Endodermal cell (in vitro differentiated cells): ENCODE results near the gene RBM17. TPM values are rescaled to one million over a fixed set of nuclear protein-coding genes. Genes with fewer than 3 reads are reported as not detected.

ENCODE experiments used
- DNase-seq: peaks from one replicate; pipeline ENCODE4 v3.0.0-alpha.2; 2017
- H3K27ac ChIP-seq: 2 replicates; pipeline ENCODE4 v1.5.1; 2013; ENCODE audit warnings: mild to moderate bottlenecking, low read depth, low read length, moderate library complexity
- H3K27me3 ChIP-seq: 2 replicates; pipeline ENCODE4 v1.6.1; 2013; ENCODE audit warnings: mild to moderate bottlenecking, low read length, moderate library complexity; ENCODE audit not compliant: insufficient read depth, control insufficient read depth, poor library complexity, severe bottlenecking
- H3K36me3 ChIP-seq: 2 replicates; pipeline ENCODE4 v1.7.0; 2013; ENCODE audit warnings: mild to moderate bottlenecking, low read length, moderate library complexity; ENCODE audit not compliant: control insufficient read depth, insufficient read depth
- H3K4me1 ChIP-seq: one replicate; pipeline ENCODE4 v1.7.0; 2013; ENCODE audit warnings: low read length; ENCODE audit not compliant: control insufficient read depth, insufficient read depth
- H3K4me3 ChIP-seq: 2 replicates; pipeline ENCODE4 v1.5.1; 2013; ENCODE audit warnings: mild to moderate bottlenecking, low read length, moderate library complexity
- H3K9ac ChIP-seq: 2 replicates; pipeline ENCODE4 v1.6.1; 2013; ENCODE audit warnings: mild to moderate bottlenecking, low read length, moderate library complexity; ENCODE audit not compliant: poor library complexity, severe bottlenecking; ENCODE audit errors: extremely low read depth
- H3K9me3 ChIP-seq: 2 replicates; pipeline ENCODE4 v1.6.1; 2013; ENCODE audit warnings: mild to moderate bottlenecking, low read length, moderate library complexity; ENCODE audit not compliant: control insufficient read depth
- H3K27ac Mint-ChIP-seq: 2 replicates; pipeline ENCODE4 v1.8.0; 2020; ENCODE audit warnings: mixed read lengths
- H3K27me3 Mint-ChIP-seq: 2 replicates; pipeline ENCODE4 v1.8.0; 2021; ENCODE audit warnings: mild to moderate bottlenecking, mixed read lengths; ENCODE audit not compliant: insufficient read depth
- H3K36me3 Mint-ChIP-seq: 2 replicates; pipeline ENCODE4 v1.8.0; 2020; ENCODE audit warnings: low read depth, mixed read lengths
- H3K4me1 Mint-ChIP-seq: 2 replicates; pipeline ENCODE4 v1.8.0; 2020; ENCODE audit warnings: mixed read lengths
- H3K4me3 Mint-ChIP-seq: 2 replicates; pipeline ENCODE4 v1.8.0; 2020; ENCODE audit warnings: mild to moderate bottlenecking, moderate library complexity, mixed read lengths
- H3K9me3 Mint-ChIP-seq: 2 replicates; pipeline ENCODE4 v1.8.0; 2020; ENCODE audit warnings: mild to moderate bottlenecking, mixed read lengths
- CTCF ChIP-seq: fragments of 200-600 bp; sonication (generic); conservative IDR thresholded peaks from 2 replicates; pipeline ENCODE4 v1.5.0; 2021; ENCODE audit warnings: antibody characterized with exemption, mild to moderate bottlenecking
- WGBS, 2 experiments: methylation state at CpG; one replicate each; pipeline versions ENCODE4 v1.1.5 to v1.1.7; 2013; ENCODE audit warnings: missing lambda C conversion rate in 2 of 2, mixed read lengths in 1 of 2; ENCODE audit not compliant: insufficient coverage in 1 of 2, insufficient read length in 1 of 2; 5-methylcytosine and 5-hydroxymethylcytosine counted together
- total RNA-seq, 2 donors: library from RNA; stranded (reverse); fragmentation: NEBNext Ultra II Directional in 1 of 2; extraction: Animal tissue kit (Norgen Biotek cat#: 25700) in 1 of 2; gene quantifications; 2 replicates in 1 of 2; 3 replicates in 1 of 2; pipeline ENCODE4 v1.2.1, GENCODE V29; 2021

Gene RBM17
- total RNA-seq, 2 donors from 2014 or later = 123 to 139 TPM

GRCh38 chr10:6098156-6098555, 9.3 kb downstream of the RBM17 start:
- Mint-ChIP-seq H3K4me1 (peaks cover 33% of the 10 kb centered on the region), H3K4me3 (no peak overlapping the region), H3K27me3 (no peaks in the 10 kb centered on the region), H3K9me3 (no peaks in the 10 kb centered on the region), H3K27ac (peak overlapping the region; percentile 77), H3K36me3 (peaks cover 50% of the 10 kb centered on the region)
- DNase-seq = no peak
- TF ChIP-seq CTCF = no peak
- Histone ChIP-seq H3K36me3 (peaks cover 65% of the 10 kb centered on the region), H3K4me1 (no peaks in the 10 kb centered on the region), H3K9ac (no peak overlapping the region), H3K9me3 (no peaks in the 10 kb centered on the region), H3K27me3 (no peaks in the 10 kb centered on the region), H3K4me3 (no peak overlapping the region), H3K27ac (no peak overlapping the region)
- 96 to 97% methylated on average over 6 to 7 of the region's 7 CpGs for WGBS, 2 experiments

GRCh38 chr10:6100370-6100769, 11.5 kb downstream of the RBM17 start:
- no peaks in the 10 kb centered on the region for H3K27me3 Mint-ChIP-seq
- peaks cover 29% of the 10 kb centered on the region for H3K4me1 Mint-ChIP-seq
- WGBS, 2 experiments = 94 to 100% methylated on average over 1 of the region's 1 CpG

GRCh38 chr10:6101181-6101580, 12.3 kb downstream of the RBM17 start:
- Mint-ChIP-seq H3K4me3 (no peak overlapping the region), H3K9me3 (no peaks in the 10 kb centered on the region), H3K4me1 (peaks cover 21% of the 10 kb centered on the region), H3K36me3 (peaks cover 61% of the 10 kb centered on the region), H3K27ac (no peak overlapping the region), H3K27me3 (no peaks in the 10 kb centered on the region)
- no peaks in the 10 kb centered on the region for H3K27me3 ChIP-seq
- H3K9me3 ChIP-seq = no peaks in the 10 kb centered on the region
- H3K4me3 ChIP-seq = no peak overlapping the region
- DNase-seq = no peak
- no peak for TF ChIP-seq CTCF
- H3K27ac ChIP-seq = no peak overlapping the region
- H3K4me1 ChIP-seq = no peaks in the 10 kb centered on the region
- WGBS, 2 experiments = 82 to 88% methylated on average over 5 to 8 of the region's 8 CpGs
- no peak overlapping the region for H3K9ac ChIP-seq
- peaks cover 88% of the 10 kb centered on the region for H3K36me3 ChIP-seq

More at GRCh38 chr10:6100370-6100769, 11.5 kb downstream of the RBM17 start:
- no peak for TF ChIP-seq CTCF
- Mint-ChIP-seq H3K27ac (no peak overlapping the region), H3K4me3 (no peak overlapping the region), H3K36me3 (peaks cover 56% of the 10 kb centered on the region), H3K9me3 (no peaks in the 10 kb centered on the region)
- Histone ChIP-seq H3K4me3 (no peak overlapping the region), H3K4me1 (no peaks in the 10 kb centered on the region), H3K27ac (no peak overlapping the region), H3K9ac (no peak overlapping the region), H3K9me3 (no peaks in the 10 kb centered on the region), H3K27me3 (no peaks in the 10 kb centered on the region), H3K36me3 (peaks cover 81% of the 10 kb centered on the region)
- no peak for DNase-seq
